Stromal cell of bone marrow (primary cell): Measurements from ENCODE around the gene FBXO42.
"Not testable (repeated sequence)": the region's sequence is repeated elsewhere in the genome, so short reads cannot be mapped to it uniquely, and the experiment has no call there.

Experiments
- DNase-seq: peaks from one replicate; pipeline ENCODE4 v3.0.0-alpha.2; 2012; ENCODE audit warnings: low read depth

Gene FBXO42

GRCh38 chr1:16372535-16373285 lies 20.4 kb upstream of the FBXO42 start:
- no peak for DNase-seq

- no peak for DNase-seq
These were observed 19.4 kb upstream of the FBXO42 start for GRCh38 chr1:16371725-16372124.

GRCh38 chr1:16369821-16370220 lies 17.5 kb upstream of the FBXO42 start:
- DNase-seq: no peak

- no peak for DNase-seq
These were observed 15.9 kb upstream of the FBXO42 start for GRCh38 chr1:16367968-16368890.

- peak; percentile 82 for DNase-seq
These were observed 15.1 kb upstream of the FBXO42 start for GRCh38 chr1:16367258-16367967.

GRCh38 chr1:16366722-16367257 lies 14.5 kb upstream of the FBXO42 start, which contains the start of gene SZRD1:
Gene SZRD1 (plus strand): TSS chr1:16367242. CDS start chr1:16367258, 16 bp downstream.
- DNase-seq: peak; percentile 97

GRCh38 chr1:16365146-16365498 lies 12.8 kb upstream of the FBXO42 start:
- DNase-seq: not testable (repeated sequence)

GRCh38 chr1:16356867-16357266 lies 4.6 kb upstream of the FBXO42 start:
- DNase-seq: no peak

- DNase-seq: no peak
These were observed 2.3 kb upstream of the FBXO42 start for GRCh38 chr1:16354619-16355018.

- no peak for DNase-seq
These were observed 709 bp upstream of the FBXO42 start for GRCh38 chr1:16352842-16353535.

GRCh38 chr1:16351456-16351993 lies 755 bp downstream of the FBXO42 start:
- DNase-seq: no peak

GRCh38 chr1:16349847-16350406 lies 2.4 kb downstream of the FBXO42 start:
- no peak for DNase-seq

- no peak for DNase-seq
These were observed 3.7 kb downstream of the FBXO42 start for GRCh38 chr1:16348414-16349182.

GRCh38 chr1:16343276-16343675 lies 9.0 kb downstream of the FBXO42 start:
- DNase-seq: not testable (repeated sequence)

- DNase-seq: no peak
These were observed 9.8 kb downstream of the FBXO42 start for GRCh38 chr1:16342331-16343062.

- DNase-seq: no peak
These were observed 11.6 kb downstream of the FBXO42 start for GRCh38 chr1:16340673-16341072.

- DNase-seq: no peak
These were observed 13.3 kb downstream of the FBXO42 start for GRCh38 chr1:16338961-16339360.

- DNase-seq: no peak
These were observed 17.5 kb downstream of the FBXO42 start for GRCh38 chr1:16334655-16335340.
